WTC11 (cell line): ENCODE measurements around the gene DHFR2.

ENCODE experiments used
- CREB1 ChIP-seq: sonication (generic); formaldehyde crosslinking; IDR thresholded peaks from 2 replicates; pipeline ENCODE4 v1.8.0; 2023; ENCODE audit warnings: mild to moderate bottlenecking, missing genetic modification reagents
- CREM ChIP-seq: sonication (generic); formaldehyde crosslinking; IDR thresholded peaks from 2 replicates; pipeline ENCODE4 v1.8.1; 2022; ENCODE audit warnings: mild to moderate bottlenecking, missing genetic modification reagents, moderate library complexity
- JUN ChIP-seq: sonication (generic); formaldehyde crosslinking; IDR thresholded peaks from 2 replicates; pipeline ENCODE4 v1.8.0; 2023; ENCODE audit warnings: mild to moderate bottlenecking, missing genetic modification reagents
- NR2C2 ChIP-seq: sonication (generic); formaldehyde crosslinking; IDR thresholded peaks from 2 replicates; pipeline ENCODE4 v1.8.0; 2022; ENCODE audit warnings: mild to moderate bottlenecking, missing genetic modification reagents
- PRRX2 ChIP-seq: fragments of 250-450 bp; sonication (Bioruptor Pico); IDR thresholded peaks from 2 replicates; pipeline ENCODE4 v1.8.0; 2021; ENCODE audit warnings: mild to moderate bottlenecking
- RELA ChIP-seq: sonication (generic); formaldehyde crosslinking; IDR thresholded peaks from 2 replicates; pipeline ENCODE4 v1.8.1; 2022; ENCODE audit warnings: missing genetic modification reagents, mild to moderate bottlenecking, borderline replicate concordance
- SMAD3 ChIP-seq: sonication (generic); formaldehyde crosslinking; IDR thresholded peaks from 2 replicates; pipeline ENCODE4 v1.8.0; 2022; ENCODE audit warnings: missing genetic modification reagents, mild to moderate bottlenecking, borderline replicate concordance
- SP1 ChIP-seq: sonication (generic); formaldehyde crosslinking; conservative IDR thresholded peaks from 2 replicates; pipeline ENCODE4 v1.8.1; 2022; ENCODE audit warnings: missing genetic modification reagents
- TF ChIP-seq, protein P1 (sequence below): fragments of 200-600 bp; IDR thresholded peaks from 2 replicates; pipeline ENCODE4 v1.8.0; 2022; ENCODE audit warnings: antibody characterized with exemption
- TF ChIP-seq, protein P2 (sequence below): sonication (generic); formaldehyde crosslinking; IDR thresholded peaks from 2 replicates; pipeline ENCODE4 v1.8.1; 2023; ENCODE audit warnings: mild to moderate bottlenecking, missing genetic modification reagents, moderate library complexity

DNA sequence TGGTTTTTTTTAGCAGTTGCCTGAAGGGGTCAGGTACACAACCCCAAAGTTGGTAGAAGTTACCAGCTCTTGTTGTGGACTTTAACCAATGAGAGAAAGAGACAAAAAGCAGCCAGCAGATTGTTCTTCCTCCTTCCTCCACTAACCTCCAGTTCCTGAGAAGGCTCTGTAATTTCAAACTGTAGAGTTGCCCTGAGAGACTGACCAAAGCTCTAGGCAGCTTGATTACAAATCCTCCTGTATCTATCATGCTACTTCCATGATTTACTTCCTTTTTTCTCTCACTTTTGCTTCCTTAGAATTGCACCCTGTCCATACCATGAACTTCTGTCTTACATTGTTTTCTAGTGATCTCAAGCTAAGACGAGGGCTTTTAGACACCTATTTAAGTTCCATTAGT lies 29.4 kb upstream of the DHFR2 start:
- TF ChIP-seq, protein P1, sequence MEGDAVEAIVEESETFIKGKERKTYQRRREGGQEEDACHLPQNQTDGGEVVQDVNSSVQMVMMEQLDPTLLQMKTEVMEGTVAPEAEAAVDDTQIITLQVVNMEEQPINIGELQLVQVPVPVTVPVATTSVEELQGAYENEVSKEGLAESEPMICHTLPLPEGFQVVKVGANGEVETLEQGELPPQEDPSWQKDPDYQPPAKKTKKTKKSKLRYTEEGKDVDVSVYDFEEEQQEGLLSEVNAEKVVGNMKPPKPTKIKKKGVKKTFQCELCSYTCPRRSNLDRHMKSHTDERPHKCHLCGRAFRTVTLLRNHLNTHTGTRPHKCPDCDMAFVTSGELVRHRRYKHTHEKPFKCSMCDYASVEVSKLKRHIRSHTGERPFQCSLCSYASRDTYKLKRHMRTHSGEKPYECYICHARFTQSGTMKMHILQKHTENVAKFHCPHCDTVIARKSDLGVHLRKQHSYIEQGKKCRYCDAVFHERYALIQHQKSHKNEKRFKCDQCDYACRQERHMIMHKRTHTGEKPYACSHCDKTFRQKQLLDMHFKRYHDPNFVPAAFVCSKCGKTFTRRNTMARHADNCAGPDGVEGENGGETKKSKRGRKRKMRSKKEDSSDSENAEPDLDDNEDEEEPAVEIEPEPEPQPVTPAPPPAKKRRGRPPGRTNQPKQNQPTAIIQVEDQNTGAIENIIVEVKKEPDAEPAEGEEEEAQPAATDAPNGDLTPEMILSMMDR = no peak
- no peak for TF ChIP-seq PRRX2 (CRISPR knock-in tag)
- TF ChIP-seq SP1 (CRISPR knock-in tag) = no peak
- no peak for TF ChIP-seq RELA (CRISPR knock-in tag)
- no peak for TF ChIP-seq CREB1
- TF ChIP-seq SMAD3 (CRISPR knock-in tag) = no peak
- TF ChIP-seq, protein P2, sequence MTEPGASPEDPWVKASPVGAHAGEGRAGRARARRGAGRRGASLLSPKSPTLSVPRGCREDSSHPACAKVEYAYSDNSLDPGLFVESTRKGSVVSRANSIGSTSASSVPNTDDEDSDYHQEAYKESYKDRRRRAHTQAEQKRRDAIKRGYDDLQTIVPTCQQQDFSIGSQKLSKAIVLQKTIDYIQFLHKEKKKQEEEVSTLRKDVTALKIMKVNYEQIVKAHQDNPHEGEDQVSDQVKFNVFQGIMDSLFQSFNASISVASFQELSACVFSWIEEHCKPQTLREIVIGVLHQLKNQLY = no peak
- TF ChIP-seq JUN = no peak
- TF ChIP-seq CREM (CRISPR knock-in tag) = no peak
- no peak for TF ChIP-seq NR2C2 (CRISPR knock-in tag)
